Astrocyte (in vitro differentiated cells and primary cell): ENCODE measurements around the gene KRT33A. TPM values are rescaled to one million over a fixed set of nuclear protein-coding genes. Genes with fewer than 3 reads are reported as not detected.

Source experiments
- DNase-seq: peaks from one replicate; pipeline ENCODE4 v3.0.0-alpha.2; 2010; ENCODE audit warnings: low read depth
- FAIRE-seq: peaks from 2 replicates; lab custom pipeline; 2011; peaks lifted over from hg19 to GRCh38; lab: Jason Lieb, UNC
- H2AFZ ChIP-seq: 2 replicates; pipeline ENCODE4 v1.6.0; 2012; ENCODE audit warnings: low read depth, low read length, inconsistent platforms
- H3K27ac ChIP-seq: 2 replicates; pipeline ENCODE4 v1.5.1; 2011; ENCODE audit warnings: low read depth, low read length, inconsistent platforms
- H3K27me3 ChIP-seq: 2 replicates; pipeline ENCODE4 v1.6.0; 2011; ENCODE audit warnings: low read length, inconsistent platforms; ENCODE audit not compliant: insufficient read depth
- H3K36me3 ChIP-seq: 2 replicates; pipeline ENCODE4 v1.5.1; 2011; ENCODE audit warnings: low read length, inconsistent platforms; ENCODE audit not compliant: insufficient read depth
- H3K4me1 ChIP-seq: 2 replicates; pipeline ENCODE4 v1.5.1; 2011; ENCODE audit warnings: low read length, inconsistent platforms; ENCODE audit not compliant: insufficient read depth
- H3K4me2 ChIP-seq: 2 replicates; pipeline ENCODE4 v1.6.0; 2012; ENCODE audit warnings: low read length, inconsistent platforms
- H3K4me3 ChIP-seq: 2 replicates; pipeline ENCODE4 v1.5.1; 2011; ENCODE audit warnings: low read depth, mild to moderate bottlenecking, low read length, inconsistent platforms; ENCODE audit not compliant: insufficient read depth
- H3K79me2 ChIP-seq: 2 replicates; pipeline ENCODE4 v1.6.0; 2012; ENCODE audit warnings: mild to moderate bottlenecking, low read length, inconsistent platforms; ENCODE audit not compliant: insufficient read depth
- H3K9ac ChIP-seq: 2 replicates; pipeline ENCODE4 v1.6.0; 2012; ENCODE audit warnings: mild to moderate bottlenecking, low read length, inconsistent platforms
- H3K9me3 ChIP-seq: 2 replicates; pipeline ENCODE4 v1.5.1; 2012; ENCODE audit warnings: low read depth, mild to moderate bottlenecking, low read length, inconsistent platforms; ENCODE audit not compliant: insufficient read depth
- H4K20me1 ChIP-seq: 2 replicates; pipeline ENCODE4 v1.6.0; 2012; ENCODE audit warnings: low read length, inconsistent platforms; ENCODE audit not compliant: insufficient read depth
- H3K27ac Mint-ChIP-seq: one replicate; pipeline ENCODE4 v1.8.0; 2021; ENCODE audit warnings: mild to moderate bottlenecking, mixed read lengths; ENCODE audit not compliant: unreplicated experiment
- H3K27me3 Mint-ChIP-seq: one replicate; pipeline ENCODE4 v1.8.0; 2021; ENCODE audit warnings: low read depth, mixed read lengths; ENCODE audit not compliant: unreplicated experiment
- H3K36me3 Mint-ChIP-seq: one replicate; pipeline ENCODE4 v1.8.0; 2021; ENCODE audit warnings: low read depth, mixed read lengths; ENCODE audit not compliant: unreplicated experiment
- H3K4me1 Mint-ChIP-seq: one replicate; pipeline ENCODE4 v1.8.0; 2021; ENCODE audit warnings: low read depth, mixed read lengths; ENCODE audit not compliant: unreplicated experiment
- H3K4me3 Mint-ChIP-seq: one replicate; pipeline ENCODE4 v1.8.0; 2021; ENCODE audit warnings: mild to moderate bottlenecking, moderate library complexity, mixed read lengths; ENCODE audit not compliant: unreplicated experiment
- H3K9me3 Mint-ChIP-seq: one replicate; pipeline ENCODE4 v1.8.0; 2021; ENCODE audit warnings: mild to moderate bottlenecking, mixed read lengths; ENCODE audit not compliant: unreplicated experiment
- CTCF ChIP-seq: IDR thresholded peaks from 2 replicates; pipeline ENCODE4 v1.5.1; 2011; ENCODE audit warnings: low read depth, mild to moderate bottlenecking, inconsistent platforms, low read length, moderate library complexity; ENCODE audit not compliant: insufficient read depth
- EZH2 ChIP-seq: IDR thresholded peaks from 2 replicates; pipeline ENCODE4 v1.6.1; 2012; ENCODE audit warnings: mild to moderate bottlenecking, low read length, inconsistent platforms; ENCODE audit not compliant: insufficient read depth
- total RNA-seq: library from RNA; stranded (reverse); gene quantifications from 2 replicates; pipeline ENCODE4 v1.2.1, GENCODE V29; 2021

The KRT33A gene
- total RNA-seq, 1 donor from 2014 or later = not detected

GRCh38 chr17:41343029-41343428 is 7.6 kb downstream of the KRT33A start:
- H3K27ac ChIP-seq = no peak overlapping the region
- H3K27ac Mint-ChIP-seq = no peak overlapping the region
- no peak overlapping the region for H3K4me3 Mint-ChIP-seq
- no peaks in the 10 kb centered on the region for H3K27me3 ChIP-seq
- FAIRE-seq = no peak
- peaks cover 2% of the 10 kb centered on the region for H3K9me3 ChIP-seq
- H3K4me1 Mint-ChIP-seq = no peaks in the 10 kb centered on the region
- H3K79me2 ChIP-seq = no peaks in the 10 kb centered on the region
- peaks cover 11% of the 10 kb centered on the region for H3K9me3 Mint-ChIP-seq
- no peaks in the 10 kb centered on the region for H3K36me3 ChIP-seq
- no peaks in the 10 kb centered on the region for H4K20me1 ChIP-seq
- H3K9ac ChIP-seq = no peak overlapping the region
- no peaks in the 10 kb centered on the region for H3K4me1 ChIP-seq
- DNase-seq = no peak
- no peaks in the 10 kb centered on the region for H3K36me3 Mint-ChIP-seq
- TF ChIP-seq CTCF (no peak), EZH2 (no peak)
- H2AFZ ChIP-seq = no peak overlapping the region
- H3K4me2 ChIP-seq = no peak overlapping the region
- peaks cover 6% of the 10 kb centered on the region for H3K27me3 Mint-ChIP-seq
- no peak overlapping the region for H3K4me3 ChIP-seq

GRCh38 chr17:41340934-41341861 is 9.4 kb downstream of the KRT33A start:
- Histone ChIP-seq H2AFZ (no peak overlapping the region), H3K27ac (no peak overlapping the region), H4K20me1 (no peaks in the 10 kb centered on the region), H3K9me3 (peaks cover 2% of the 10 kb centered on the region), H3K4me3 (no peak overlapping the region), H3K27me3 (no peaks in the 10 kb centered on the region), H3K36me3 (no peaks in the 10 kb centered on the region), H3K79me2 (no peaks in the 10 kb centered on the region), H3K4me1 (no peaks in the 10 kb centered on the region), H3K4me2 (no peak overlapping the region), H3K9ac (no peak overlapping the region)
- no peak for FAIRE-seq
- DNase-seq = no peak
- no peaks in the 10 kb centered on the region for H3K4me1 Mint-ChIP-seq
- H3K27ac Mint-ChIP-seq = no peak overlapping the region
- H3K9me3 Mint-ChIP-seq = peaks cover 11% of the 10 kb centered on the region
- TF ChIP-seq CTCF = no peak
- no peak for TF ChIP-seq EZH2
- peaks cover 5% of the 10 kb centered on the region for H3K27me3 Mint-ChIP-seq
- no peaks in the 10 kb centered on the region for H3K36me3 Mint-ChIP-seq
- H3K4me3 Mint-ChIP-seq = no peak overlapping the region

GRCh38 chr17:41340494-41340893 is 10.1 kb downstream of the KRT33A start:
- TF ChIP-seq EZH2 = no peak
- no peak for TF ChIP-seq CTCF
- Histone ChIP-seq H3K4me2 (no peak overlapping the region), H4K20me1 (no peaks in the 10 kb centered on the region), H3K36me3 (no peaks in the 10 kb centered on the region), H2AFZ (no peak overlapping the region), H3K9ac (no peak overlapping the region), H3K4me3 (no peak overlapping the region), H3K4me1 (no peaks in the 10 kb centered on the region), H3K27me3 (no peaks in the 10 kb centered on the region), H3K79me2 (no peaks in the 10 kb centered on the region), H3K27ac (no peak overlapping the region), H3K9me3 (peaks cover 2% of the 10 kb centered on the region)
- no peak overlapping the region for H3K4me3 Mint-ChIP-seq
- peaks cover 11% of the 10 kb centered on the region for H3K9me3 Mint-ChIP-seq
- DNase-seq (no peak), FAIRE-seq (no peak)
- no peak overlapping the region for H3K27ac Mint-ChIP-seq
- H3K4me1 Mint-ChIP-seq = no peaks in the 10 kb centered on the region
- H3K27me3 Mint-ChIP-seq = peaks cover 11% of the 10 kb centered on the region
- H3K36me3 Mint-ChIP-seq = no peaks in the 10 kb centered on the region
